Skeletal muscle satellite cell (primary cell): ENCODE measurements around the gene CGN. TPM values are rescaled to one million over a fixed set of nuclear protein-coding genes. Genes with fewer than 3 reads are reported as not detected.

Experiments
- H3K27me3 ChIP-seq: 2 replicates; pipeline ENCODE4 v1.7.0; 2013; ENCODE audit warnings: low read length; ENCODE audit not compliant: control insufficient read depth, insufficient read depth
- H3K36me3 ChIP-seq: 2 replicates; pipeline ENCODE4 v1.7.0; 2013; ENCODE audit warnings: mild to moderate bottlenecking, control low read depth, low read length; ENCODE audit not compliant: insufficient read depth
- H3K4me1 ChIP-seq: 2 replicates; pipeline ENCODE4 v1.7.0; 2013; ENCODE audit warnings: low read length; ENCODE audit not compliant: control insufficient read depth, insufficient read depth
- H3K4me2 ChIP-seq: 2 replicates; pipeline ENCODE4 v1.7.0; 2013; ENCODE audit warnings: mild to moderate bottlenecking, low read length
- H3K4me3 ChIP-seq: 2 replicates; pipeline ENCODE4 v1.7.0; 2013; ENCODE audit warnings: low read length
- H3K9ac ChIP-seq: 2 replicates; pipeline ENCODE4 v1.7.0; 2013; ENCODE audit warnings: mild to moderate bottlenecking, low read depth, low read length, moderate library complexity
- H3K9me3 ChIP-seq: replicated peaks from 2 replicates; pipeline ENCODE4 v1.7.0; 2013; ENCODE audit warnings: mild to moderate bottlenecking, control low read depth, low read length
- total RNA-seq: library from RNA; depleted of rRNA; stranded (reverse); fragments of >200 nt; gene quantifications from 2 replicates; pipeline ENCODE4 v1.2.3, GENCODE V29; 2012; rRNA removed

Gene CGN
- total RNA-seq, result not detected in 2 replicates

- no peaks in the 10 kb centered on the region for H3K9me3 ChIP-seq
- peaks cover 16% of the 10 kb centered on the region for H3K4me1 ChIP-seq
- H3K36me3 ChIP-seq, result no peaks in the 10 kb centered on the region
- peak within 1 kb of the TSS; percentile 53 for H3K9ac ChIP-seq
- peaks cover 40% of the 10 kb centered on the region for H3K27me3 ChIP-seq
- peak within 1 kb of the TSS; percentile 87 for H3K4me2 ChIP-seq
- peak within 1 kb of the TSS; percentile 71 for H3K4me3 ChIP-seq
Observed at GRCh38 chr1:151510957-151511635, at the start of gene CGN. Gene CGN, plus strand, starts transcription at chr1:151511387. Its CDS starts 7,133 bp downstream, at chr1:151518520.

- Histone ChIP-seq H3K4me1 (peaks cover 7% of the 10 kb centered on the region), H3K27me3 (peaks cover 20% of the 10 kb centered on the region), H3K9me3 (no peaks in the 10 kb centered on the region), H3K9ac (no peak overlapping the region), H3K4me2 (no peak overlapping the region), H3K36me3 (no peaks in the 10 kb centered on the region), H3K4me3 (no peak overlapping the region)
Observed at GRCh38 chr1:151461694-151462093, 49.5 kb upstream of the CGN start.

- H3K4me3 ChIP-seq, result no peak overlapping the region
- H3K4me2 ChIP-seq, result no peak overlapping the region
- no peaks in the 10 kb centered on the region for H3K9me3 ChIP-seq
- peaks cover 20% of the 10 kb centered on the region for H3K27me3 ChIP-seq
- H3K4me1 ChIP-seq, result no peaks in the 10 kb centered on the region
- H3K9ac ChIP-seq, result no peak overlapping the region
- H3K36me3 ChIP-seq, result no peaks in the 10 kb centered on the region
Observed at GRCh38 chr1:151465026-151465425, 46.2 kb upstream of the CGN start.

GRCh38 chr1:151472856-151473731 lies 38.1 kb upstream of the CGN start:
- Histone ChIP-seq H3K4me3 (peak overlapping the region; percentile 66), H3K27me3 (no peaks in the 10 kb centered on the region), H3K4me2 (peak overlapping the region; percentile 86), H3K9me3 (no peaks in the 10 kb centered on the region), H3K4me1 (no peaks in the 10 kb centered on the region), H3K36me3 (no peaks in the 10 kb centered on the region), H3K9ac (peak overlapping the region; percentile 70)

- no peak overlapping the region for H3K9ac ChIP-seq
- H3K4me3 ChIP-seq, result no peak overlapping the region
- no peaks in the 10 kb centered on the region for H3K4me1 ChIP-seq
- no peaks in the 10 kb centered on the region for H3K36me3 ChIP-seq
- H3K4me2 ChIP-seq, result no peak overlapping the region
- H3K27me3 ChIP-seq, result no peaks in the 10 kb centered on the region
- no peaks in the 10 kb centered on the region for H3K9me3 ChIP-seq
Observed at GRCh38 chr1:151474745-151475144, 36.4 kb upstream of the CGN start.

- no peaks in the 10 kb centered on the region for H3K27me3 ChIP-seq
- H3K4me3 ChIP-seq, result no peak overlapping the region
- no peak overlapping the region for H3K9ac ChIP-seq
- H3K36me3 ChIP-seq, result no peaks in the 10 kb centered on the region
- no peak overlapping the region for H3K4me2 ChIP-seq
- H3K4me1 ChIP-seq, result no peaks in the 10 kb centered on the region
- H3K9me3 ChIP-seq, result no peaks in the 10 kb centered on the region
Observed at GRCh38 chr1:151475175-151475574, 36.0 kb upstream of the CGN start.

- Histone ChIP-seq H3K4me1 (no peaks in the 10 kb centered on the region), H3K4me2 (no peak overlapping the region), H3K9me3 (no peaks in the 10 kb centered on the region), H3K9ac (no peak overlapping the region), H3K27me3 (no peaks in the 10 kb centered on the region), H3K36me3 (no peaks in the 10 kb centered on the region), H3K4me3 (no peak overlapping the region)
Observed at GRCh38 chr1:151476083-151476482, 35.1 kb upstream of the CGN start.

- Histone ChIP-seq H3K9me3 (peaks cover 1% of the 10 kb centered on the region), H3K36me3 (no peaks in the 10 kb centered on the region), H3K9ac (no peak overlapping the region), H3K4me1 (no peaks in the 10 kb centered on the region), H3K27me3 (no peaks in the 10 kb centered on the region), H3K4me2 (no peak overlapping the region), H3K4me3 (no peak overlapping the region)
Observed at GRCh38 chr1:151477066-151477465, 34.1 kb upstream of the CGN start.

GRCh38 chr1:151478140-151478812 lies 32.9 kb upstream of the CGN start:
- H3K4me1 ChIP-seq, result no peaks in the 10 kb centered on the region
- H3K9me3 ChIP-seq, result peaks cover 4% of the 10 kb centered on the region
- no peak overlapping the region for H3K9ac ChIP-seq
- no peak overlapping the region for H3K4me3 ChIP-seq
- H3K4me2 ChIP-seq, result no peak overlapping the region
- no peaks in the 10 kb centered on the region for H3K36me3 ChIP-seq
- no peaks in the 10 kb centered on the region for H3K27me3 ChIP-seq

GRCh38 chr1:151478923-151479322 lies 32.3 kb upstream of the CGN start:
- H3K4me1 ChIP-seq, result no peaks in the 10 kb centered on the region
- no peak overlapping the region for H3K9ac ChIP-seq
- no peaks in the 10 kb centered on the region for H3K36me3 ChIP-seq
- peaks cover 4% of the 10 kb centered on the region for H3K9me3 ChIP-seq
- H3K4me3 ChIP-seq, result no peak overlapping the region
- no peak overlapping the region for H3K4me2 ChIP-seq
- H3K27me3 ChIP-seq, result no peaks in the 10 kb centered on the region

GRCh38 chr1:151479462-151479861 lies 31.7 kb upstream of the CGN start:
- Histone ChIP-seq H3K4me2 (no peak overlapping the region), H3K9me3 (peaks cover 4% of the 10 kb centered on the region), H3K27me3 (no peaks in the 10 kb centered on the region), H3K4me1 (no peaks in the 10 kb centered on the region), H3K9ac (no peak overlapping the region), H3K36me3 (no peaks in the 10 kb centered on the region), H3K4me3 (no peak overlapping the region)
